Stimulated activated CD4-positive, alpha-beta T cell treated with anti-CD3 and anti-CD28 coated beads, Interleukin-1b, Interleukin-23, amount 100 ng/mL, for 48 hours (primary cell): ENCODE data around the gene PARD3.
"Not testable (repeated sequence)": the region's sequence is repeated elsewhere in the genome, so short reads cannot be mapped to it uniquely, and the experiment has no call there.

Source experiments
- DNase-seq: peaks from one replicate; pipeline ENCODE4 v3.0.0-alpha.2; 2020

PARD3 gene

GRCh38 chr10:34677132-34677531, 138.0 kb downstream of the PARD3 start:
- DNase-seq = no peak

- DNase-seq = no peak
These were observed 140.9 kb downstream of the PARD3 start for GRCh38 chr10:34674176-34674575.

GRCh38 chr10:34670081-34670480, 145.0 kb downstream of the PARD3 start:
- DNase-seq = no peak

- no peak for DNase-seq
These were observed 146.0 kb downstream of the PARD3 start for GRCh38 chr10:34669079-34669478.

DNA sequence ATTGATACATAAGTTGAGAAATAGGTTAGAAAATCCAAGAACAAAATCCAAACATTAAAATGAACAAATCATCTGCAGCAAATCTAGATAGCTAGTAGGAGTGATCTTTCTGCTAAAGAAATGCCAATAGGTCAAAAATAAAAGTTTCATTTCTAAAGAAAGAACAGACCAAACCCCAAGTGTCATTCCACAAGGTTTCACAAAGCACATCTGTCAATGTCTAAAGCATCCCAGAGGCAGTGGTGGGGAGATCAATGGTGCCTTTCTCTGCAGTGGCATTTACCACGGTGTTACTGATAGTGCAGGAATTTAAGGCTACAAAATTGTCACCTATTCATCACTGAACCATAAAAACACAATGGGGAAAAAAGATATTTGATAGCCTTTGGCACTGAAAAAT, 147.9 kb downstream of the PARD3 start:
- DNase-seq = no peak

- no peak for DNase-seq
These were observed 148.9 kb downstream of the PARD3 start for GRCh38 chr10:34666008-34666704.

DNA sequence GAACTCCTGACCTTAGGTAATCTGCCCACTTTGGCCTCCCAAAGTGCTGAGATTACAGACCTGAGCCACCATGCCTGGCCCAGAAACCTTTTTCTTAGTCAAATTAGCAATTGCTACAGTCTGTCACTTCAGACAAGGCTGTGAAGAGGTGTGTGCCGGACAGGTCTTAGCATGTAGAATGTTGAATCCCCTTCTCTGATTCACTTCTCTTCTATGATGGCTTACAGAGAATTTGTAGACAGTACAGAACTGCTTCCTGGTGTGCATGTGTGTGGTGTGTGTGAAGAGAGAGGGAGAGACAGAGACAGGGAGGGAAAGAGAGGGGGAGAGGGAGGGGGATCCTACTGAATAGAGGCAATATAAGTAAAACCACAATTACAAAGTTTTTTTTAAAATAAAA, 150.4 kb downstream of the PARD3 start:
- no peak for DNase-seq

GRCh38 chr10:34661580-34661979, 153.5 kb downstream of the PARD3 start:
- DNase-seq = no peak

GRCh38 chr10:34658934-34659333, 156.2 kb downstream of the PARD3 start:
- no peak for DNase-seq

DNA sequence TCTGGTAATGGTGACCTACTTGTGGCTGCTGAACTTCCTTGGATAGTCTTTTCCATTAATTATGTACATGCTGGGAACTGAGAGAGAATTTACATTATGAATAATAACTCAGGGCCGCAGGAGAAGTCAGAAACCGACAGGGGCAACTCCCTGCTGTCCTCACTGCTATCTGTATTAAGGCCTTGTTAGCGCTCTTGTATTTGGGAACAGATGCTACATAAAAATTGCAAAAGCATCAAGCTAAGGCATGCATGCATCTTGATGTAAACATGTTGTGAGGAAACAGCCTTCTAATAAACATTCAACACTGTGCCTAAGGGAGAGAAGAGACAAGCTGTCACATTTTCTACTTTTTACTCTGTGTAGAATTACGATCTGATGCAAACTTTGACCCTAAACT, 158.4 kb downstream of the PARD3 start:
- no peak for DNase-seq

GRCh38 chr10:34655286-34656170, 159.6 kb downstream of the PARD3 start:
- no peak for DNase-seq

DNA sequence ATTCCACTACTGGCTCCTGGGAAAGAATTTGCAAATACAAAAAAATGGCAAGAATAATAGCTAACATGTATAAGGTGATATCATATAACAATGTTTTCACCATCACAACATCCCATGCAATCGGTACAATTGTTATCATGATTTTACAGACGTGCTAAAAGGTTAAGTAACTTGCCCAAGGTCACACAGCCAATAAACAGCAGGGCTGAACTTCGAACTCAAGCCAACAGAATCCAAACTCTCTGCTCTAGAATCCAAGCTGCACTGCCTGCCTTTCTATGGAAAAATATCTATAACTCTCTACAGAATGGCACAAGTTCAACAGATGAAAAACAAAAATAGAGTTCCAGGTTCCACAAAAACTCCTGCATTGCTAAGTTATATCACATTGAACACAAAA, 160.9 kb downstream of the PARD3 start:
- no peak for DNase-seq

DNA sequence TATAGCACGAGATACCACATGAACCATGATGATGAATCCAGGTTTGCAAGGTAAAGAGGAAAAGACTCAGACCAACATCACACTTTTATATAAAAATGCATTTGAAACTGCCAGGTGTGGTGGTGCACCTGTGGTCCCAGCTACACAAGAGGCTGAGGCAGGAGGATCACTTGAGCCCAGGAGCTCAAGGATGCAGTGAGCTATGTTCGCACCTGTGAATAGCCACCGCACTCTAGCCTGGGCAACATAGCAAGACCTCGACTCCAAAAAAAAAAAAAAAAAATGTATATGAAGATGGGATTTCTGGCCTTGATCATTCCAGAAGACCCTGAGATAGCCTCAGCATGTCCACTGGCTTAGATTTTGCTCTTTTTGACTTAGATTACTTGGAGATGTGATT, 161.6 kb downstream of the PARD3 start:
- no peak for DNase-seq

GRCh38 chr10:34651416-34652195, 163.5 kb downstream of the PARD3 start:
- no peak for DNase-seq

GRCh38 chr10:34650156-34650555, 164.9 kb downstream of the PARD3 start:
- DNase-seq = no peak

DNA sequence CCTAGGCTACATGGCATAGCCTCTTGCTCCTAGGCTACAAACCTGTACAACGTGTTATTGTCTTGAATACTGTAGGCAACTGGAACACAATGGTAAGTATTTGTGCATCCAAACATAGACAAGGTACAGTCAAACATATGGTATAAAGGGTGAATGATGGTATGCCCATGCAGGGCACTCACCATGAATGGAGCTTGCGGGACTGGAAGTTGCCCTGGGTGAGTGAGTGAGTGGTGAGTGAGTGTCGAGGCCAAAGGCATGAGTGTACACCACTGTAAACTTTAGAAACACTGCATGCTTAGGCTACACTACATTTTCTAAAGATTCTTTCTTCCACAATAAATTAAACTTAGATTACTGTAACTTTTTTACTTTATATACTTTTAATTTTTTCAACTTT, 165.7 kb downstream of the PARD3 start:
- DNase-seq = no peak

GRCh38 chr10:34648919-34649318, 166.2 kb downstream of the PARD3 start:
- DNase-seq = no peak

DNA sequence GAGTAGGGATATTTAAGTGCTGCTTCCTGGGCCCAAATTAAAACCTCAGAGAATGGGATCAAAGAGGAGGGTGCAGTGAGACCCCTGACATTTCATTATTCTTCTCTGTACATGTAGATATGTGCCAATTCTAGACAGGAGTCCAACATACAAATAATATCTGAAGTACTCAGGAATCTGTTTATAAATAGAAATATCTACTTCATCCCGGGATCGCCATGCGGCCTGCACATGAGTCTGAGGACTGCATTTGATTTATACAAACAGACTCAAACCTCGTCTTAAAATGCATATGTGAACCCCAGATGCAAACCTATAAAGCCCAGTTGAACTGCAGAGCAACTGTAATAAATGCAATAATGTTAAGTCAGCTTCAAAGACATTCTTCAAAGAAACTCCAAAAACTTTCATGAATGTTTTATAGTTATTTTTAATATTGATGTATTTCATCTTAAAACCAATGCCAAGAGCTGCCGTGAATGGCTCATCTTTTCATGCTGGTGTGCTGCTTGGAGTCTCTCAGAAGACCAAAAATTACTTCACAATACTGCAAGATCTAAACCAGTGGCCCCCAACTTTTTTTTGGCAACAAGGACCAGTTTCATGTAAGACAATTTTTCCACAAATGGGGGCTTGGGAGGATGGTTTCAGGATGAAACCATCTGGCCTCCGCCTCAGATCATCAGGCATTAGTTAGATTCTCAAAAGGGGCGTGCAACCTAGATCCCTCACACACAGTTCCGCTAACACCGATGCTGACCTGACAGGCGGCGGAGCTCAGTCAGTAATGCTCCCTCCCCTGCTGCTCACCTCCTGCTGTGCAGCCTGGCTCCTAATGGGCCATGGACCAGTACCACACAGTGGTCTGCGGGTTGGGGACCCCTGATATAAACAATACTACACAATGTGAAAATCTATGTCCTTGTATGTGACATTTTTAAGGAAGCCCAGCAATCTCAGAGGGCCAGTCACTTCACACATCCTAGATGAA, 166.9 kb downstream of the PARD3 start:
- no peak for DNase-seq

- no peak for DNase-seq
These were observed 167.9 kb downstream of the PARD3 start for GRCh38 chr10:34647160-34647559.

DNA sequence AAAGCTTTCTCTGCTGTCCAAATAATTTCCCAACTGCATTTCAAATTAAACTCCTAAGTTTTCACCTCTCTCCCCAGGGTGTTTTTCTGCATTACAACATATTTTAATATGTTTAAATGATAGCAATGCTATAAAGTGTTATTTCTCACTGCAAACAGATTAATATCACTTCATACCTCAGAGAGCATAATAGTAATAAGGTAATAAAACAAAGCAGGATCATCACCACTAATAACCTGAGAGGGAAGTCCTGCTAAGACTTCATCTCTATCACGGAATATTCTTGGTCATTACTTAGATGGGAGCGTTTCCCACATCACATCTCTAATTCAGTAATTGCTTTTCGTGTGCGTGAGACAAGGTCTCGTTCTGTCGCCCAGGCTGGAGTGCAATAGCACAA, 168.8 kb downstream of the PARD3 start:
- no peak for DNase-seq

- not testable (repeated sequence) for DNase-seq
These were observed 170.3 kb downstream of the PARD3 start for GRCh38 chr10:34644815-34645214.

DNA sequence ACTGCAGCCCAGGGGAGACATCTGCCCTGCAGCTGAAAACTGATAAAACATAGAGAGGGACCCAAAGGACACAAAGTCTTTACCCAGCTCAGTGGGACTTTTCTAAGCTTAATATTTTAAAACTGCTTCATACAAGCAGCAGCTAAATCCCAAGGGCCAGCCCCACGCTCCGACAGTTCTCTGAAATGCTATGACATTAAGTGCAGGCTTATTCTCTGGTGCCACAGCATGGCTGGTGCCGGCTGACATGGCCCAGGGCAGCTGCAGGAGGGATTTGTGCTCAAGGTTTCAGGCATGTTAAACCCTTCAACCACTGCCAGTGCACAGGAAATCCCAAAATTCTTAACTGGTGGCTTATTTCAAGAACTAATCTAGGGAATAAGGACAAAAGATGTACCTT, 170.9 kb downstream of the PARD3 start:
- no peak for DNase-seq
